Endothelial cell of umbilical vein (primary cell): ENCODE data around the gene ABLIM1. TPM values are rescaled to one million over a fixed set of nuclear protein-coding genes. Genes with fewer than 3 reads are reported as not detected.

Source experiments
- BruUV-seq: library from RNA; stranded (reverse); fragments of 400-500 nt; replicated peaks from 2 replicates; lab custom pipeline; 2021; lab: Mats Ljungman, UMichigan
- CTCF ChIA-PET: fragments of 300-600, 350-600 bp; sonication (Branson Sonifier 250); formaldehyde crosslinking; loops from one replicate; lab custom pipeline; 2021; ENCODE audit warnings: antibody characterized with exemption, inconsistent platforms; lab: Charles Lee
- POLR2A ChIA-PET: fragments of 300-600, 350-600 bp; sonication (Branson Sonifier 250); formaldehyde crosslinking; loops from one replicate; lab custom pipeline; 2021; ENCODE audit warnings: antibody characterized with exemption, inconsistent platforms; lab: Charles Lee
- DNase-seq: peaks from one replicate; pipeline ENCODE4 v3.0.0-alpha.2; 2011; ENCODE audit warnings: low read depth, low spot score
- FAIRE-seq: peaks from 2 replicates; lab custom pipeline; 2011; peaks lifted over from hg19 to GRCh38; lab: Jason Lieb, UNC
- H2AFZ ChIP-seq: 2 replicates; pipeline ENCODE4 v1.6.0; 2012; ENCODE audit warnings: low read depth, low read length, control low read depth, inconsistent platforms
- H3K27ac ChIP-seq: 2 replicates; pipeline ENCODE4 v1.5.1; 2011; ENCODE audit warnings: low read depth, mild to moderate bottlenecking, control low read depth, low read length, moderate library complexity; ENCODE audit not compliant: insufficient read depth
- H3K27me3 ChIP-seq, 2 experiments: 2 replicates each; pipeline versions ENCODE4 v1.6.0 to v1.6.1; 2011; ENCODE audit warnings: low read length in 2 of 2, mixed read lengths in 1 of 2; ENCODE audit not compliant: control insufficient read depth in 2 of 2, insufficient read depth in 2 of 2
- H3K36me3 ChIP-seq, 2 experiments: 2 replicates in 1 of 2; 3 replicates in 1 of 2; pipeline ENCODE4 v1.5.1; 2011; ENCODE audit warnings: low read length in 2 of 2, mild to moderate bottlenecking in 1 of 2, moderate library complexity in 1 of 2; ENCODE audit not compliant: control insufficient read depth in 2 of 2, insufficient read depth in 2 of 2; ENCODE audit errors: extremely low read depth in 1 of 2
- H3K4me1 ChIP-seq: 3 replicates; pipeline ENCODE4 v1.5.1; 2011; ENCODE audit warnings: mild to moderate bottlenecking, low read length; ENCODE audit not compliant: control insufficient read depth, insufficient read depth; ENCODE audit errors: extremely low read depth
- H3K4me2 ChIP-seq: 2 replicates; pipeline ENCODE4 v1.6.1; 2011; ENCODE audit warnings: low read length, control low read depth, mixed read lengths; ENCODE audit not compliant: insufficient read depth
- H3K4me3 ChIP-seq, 3 experiments: fragments of 200-600 bp in 1 of 3; sonication (generic), shearing (Covaris generic) in 1 of 3; replicated peaks in 1 of 3; 2 replicates each; pipeline ENCODE4 v1.5.1; 2011 to 2016; ENCODE audit warnings: control low read depth in 3 of 3, low read length in 3 of 3, mild to moderate bottlenecking in 2 of 3, inconsistent platforms in 1 of 3, low read depth in 1 of 3, moderate library complexity in 1 of 3; ENCODE audit not compliant: insufficient read depth in 1 of 3
- H3K79me2 ChIP-seq: 2 replicates; pipeline ENCODE4 v1.6.0; 2012; ENCODE audit warnings: low read length, inconsistent platforms; ENCODE audit not compliant: control insufficient read depth, insufficient read depth
- H3K9ac ChIP-seq: replicated peaks from 2 replicates; pipeline ENCODE3; 2011; ENCODE audit warnings: low read length, control low read depth; ENCODE audit not compliant: insufficient read depth; ENCODE audit errors: extremely low read depth
- H3K9me1 ChIP-seq: replicated peaks from 3 replicates; pipeline ENCODE4 v1.6.0; 2011; ENCODE audit warnings: mild to moderate bottlenecking, low read length; ENCODE audit not compliant: control insufficient read depth, insufficient read depth; ENCODE audit errors: extremely low read depth
- H3K9me3 ChIP-seq: replicated peaks from 2 replicates; pipeline ENCODE4 v1.5.1; 2012; ENCODE audit warnings: low read length, inconsistent platforms; ENCODE audit not compliant: control insufficient read depth, insufficient read depth
- H4K20me1 ChIP-seq: replicated peaks from 2 replicates; pipeline ENCODE3; 2011; ENCODE audit warnings: mild to moderate bottlenecking, low read length; ENCODE audit not compliant: control insufficient read depth, insufficient read depth; ENCODE audit errors: extremely low read depth
- CTCF ChIP-seq, 2 donors: IDR thresholded peaks; 1 replicate in 1 of 2; 2 replicates in 1 of 2; pipeline ENCODE4 v1.5.1; 2011; ENCODE audit warnings: low read length in 2 of 2, mild to moderate bottlenecking in 2 of 2, moderate library complexity in 2 of 2, control low read depth in 1 of 2, inconsistent platforms in 1 of 2, low read depth in 1 of 2; ENCODE audit not compliant: insufficient read depth in 1 of 2; ENCODE audit errors: extremely low read depth in 1 of 2
- FOS ChIP-seq: IDR thresholded peaks from 2 replicates; pipeline ENCODE4 v1.6.1; 2011; ENCODE audit warnings: mild to moderate bottlenecking, low read length, moderate library complexity, borderline replicate concordance; ENCODE audit not compliant: insufficient read depth
- GATA2 ChIP-seq: IDR thresholded peaks from 2 replicates; pipeline ENCODE4 v1.7.0; 2011; ENCODE audit warnings: low read depth, mild to moderate bottlenecking, moderate library complexity, mixed read lengths, low read length; ENCODE audit not compliant: insufficient read length, insufficient read depth
- JUN ChIP-seq: IDR thresholded peaks from 2 replicates; pipeline ENCODE4 v1.6.1; 2011; ENCODE audit warnings: borderline replicate concordance, low read depth; ENCODE audit not compliant: insufficient read length, insufficient read depth
- MYC ChIP-seq: IDR thresholded peaks from one replicate; pipeline ENCODE4 v1.6.1; 2011; ENCODE audit warnings: mild to moderate bottlenecking, low read depth, low read length
- POLR2A ChIP-seq: IDR thresholded peaks from 2 replicates; pipeline ENCODE4 v1.6.1; 2012; ENCODE audit warnings: low read depth, mild to moderate bottlenecking, control low read depth, low read length
- dilution Hi-C: fragments of 300-500 bp; cut with MboI; formaldehyde crosslinking; loops from one replicate; pipeline ENCODE4 v1.15.0; 2019; ENCODE audit warnings: low sequenced_read_pairs; ENCODE audit not compliant: extremely low pct_ligation_motif_present
- intact Hi-C: fragments of 100-400 bp; cut with micrococcal nuclease; formaldehyde crosslinking; loops from one replicate; pipeline ENCODE4 v1.10.0; 2022
- polyA plus RNA-seq, 4 experiments: library from polyadenylated mRNA; depleted of rRNA in 3 of 4; stranded (reverse) in 3 of 4; unstranded in 1 of 4; fragments of >200 nt; gene quantifications; 2 replicates each; pipeline versions ENCODE4 v1.2.1 to v1.2.3, GENCODE V29; 2011 to 2012; ENCODE audit warnings: missing spikeins in 1 of 4
- total RNA-seq: library from RNA; stranded (reverse); gene quantifications from 2 replicates; pipeline ENCODE4 v1.2.3, GENCODE V29; 2021
- TF ChIP-seq, protein P1 (sequence below): IDR thresholded peaks from 2 replicates; pipeline ENCODE4 v1.6.1; 2011; ENCODE audit not compliant: insufficient read depth, insufficient read length

The ABLIM1 gene
- total and polyA plus RNA-seq, 2 donors (not counting 3 experiments of a cell fraction or from before 2014, with no cell fraction given) = 128 to 235 TPM

GRCh38 chr10:114650266-114650665 is 7.8 kb downstream of the ABLIM1 start:
- H3K9me1 ChIP-seq = no peaks in the 10 kb centered on the region
- TF ChIP-seq MYC (no peak), FOS (no peak), CTCF (IDR thresholded peaks at IDR 0.05; ENCODE audit: extremely low read depth in 1 of 2, insufficient read depth in 1 of 2, low read depth in 1 of 2, low read length in 2 of 2) (no peak), JUN (no peak), GATA2 (no peak), POLR2A (no peak)
- TF ChIP-seq, protein P1, sequence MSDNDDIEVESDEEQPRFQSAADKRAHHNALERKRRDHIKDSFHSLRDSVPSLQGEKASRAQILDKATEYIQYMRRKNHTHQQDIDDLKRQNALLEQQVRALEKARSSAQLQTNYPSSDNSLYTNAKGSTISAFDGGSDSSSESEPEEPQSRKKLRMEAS = no peak
- ChIA-PET CTCF (interaction anchor here (0.7 to 1.2 kb wide), 4 partner anchors 9 to 99 kb away, joined by 3 to 4 read pairs (median 3); no protein-coding TSS in a partner anchor), POLR2A (interaction anchor here (1.2 kb wide), 1 partner anchor 84 kb away, joined by 3 read pairs; no protein-coding TSS in a partner anchor)
- FAIRE-seq (no peak), DNase-seq (peak; percentile 39)
- dilution Hi-C loops = no loop called here
- peak overlapping the region; percentile 14 for H3K9ac ChIP-seq
- H3K4me1 ChIP-seq = peaks cover 88% of the 10 kb centered on the region
- H3K4me2 ChIP-seq = peak overlapping the region; percentile 73
- H3K36me3 ChIP-seq = no peaks in the 10 kb centered on the region
- no peaks in the 10 kb centered on the region for H3K79me2 ChIP-seq
- H3K27me3 ChIP-seq = no peaks in the 10 kb centered on the region
- no peak overlapping the region for H3K27ac ChIP-seq
- BruUV-seq = no TSS peak
- peak overlapping the region in 1 of 3 experiments; percentile 27 for H3K4me3 ChIP-seq
- intact Hi-C loops = no loop called here
- no peaks in the 10 kb centered on the region for H3K9me3 ChIP-seq
- no peaks in the 10 kb centered on the region for H4K20me1 ChIP-seq
- peak overlapping the region; percentile 35 for H2AFZ ChIP-seq
